ENCODE data around the gene PTGER1.
"Not testable (repeated sequence)": the region's sequence is repeated elsewhere in the genome, so short reads cannot be mapped to it uniquely, and the experiment has no call there.

PTGER1 gene

DNA sequence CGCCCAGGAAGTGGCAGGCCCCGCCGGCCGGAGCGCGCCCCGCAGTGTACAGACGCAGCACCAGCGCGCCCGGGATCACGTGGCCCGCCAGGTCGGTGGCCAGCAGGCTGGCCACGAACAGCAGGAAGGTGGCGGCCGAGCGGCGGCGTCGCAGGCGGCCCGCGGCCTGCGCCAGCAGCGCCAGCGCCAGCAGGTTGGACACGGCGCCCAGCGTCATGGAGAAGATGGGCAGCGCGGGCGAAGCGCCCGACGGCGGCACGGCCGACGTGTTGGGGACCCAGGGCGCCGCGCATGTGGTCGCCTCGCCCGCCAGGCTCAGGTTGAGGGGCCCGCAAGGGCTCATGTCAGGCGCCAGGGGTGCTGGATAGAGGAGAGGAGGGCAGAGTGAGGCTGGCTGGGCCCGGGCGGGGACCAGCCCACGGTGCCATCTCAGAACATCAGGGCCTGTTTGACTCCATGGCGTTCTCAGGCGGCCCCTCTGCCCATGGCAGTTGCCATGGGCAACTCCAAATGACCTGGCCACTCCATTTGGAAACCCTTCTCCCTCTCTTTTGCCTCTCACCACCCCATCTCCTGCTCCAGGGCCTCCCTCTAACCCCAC, 1.1 kb downstream of the PTGER1 start:
- no peak for DNase-seq (ENCODE audit: low read depth)

DNA sequence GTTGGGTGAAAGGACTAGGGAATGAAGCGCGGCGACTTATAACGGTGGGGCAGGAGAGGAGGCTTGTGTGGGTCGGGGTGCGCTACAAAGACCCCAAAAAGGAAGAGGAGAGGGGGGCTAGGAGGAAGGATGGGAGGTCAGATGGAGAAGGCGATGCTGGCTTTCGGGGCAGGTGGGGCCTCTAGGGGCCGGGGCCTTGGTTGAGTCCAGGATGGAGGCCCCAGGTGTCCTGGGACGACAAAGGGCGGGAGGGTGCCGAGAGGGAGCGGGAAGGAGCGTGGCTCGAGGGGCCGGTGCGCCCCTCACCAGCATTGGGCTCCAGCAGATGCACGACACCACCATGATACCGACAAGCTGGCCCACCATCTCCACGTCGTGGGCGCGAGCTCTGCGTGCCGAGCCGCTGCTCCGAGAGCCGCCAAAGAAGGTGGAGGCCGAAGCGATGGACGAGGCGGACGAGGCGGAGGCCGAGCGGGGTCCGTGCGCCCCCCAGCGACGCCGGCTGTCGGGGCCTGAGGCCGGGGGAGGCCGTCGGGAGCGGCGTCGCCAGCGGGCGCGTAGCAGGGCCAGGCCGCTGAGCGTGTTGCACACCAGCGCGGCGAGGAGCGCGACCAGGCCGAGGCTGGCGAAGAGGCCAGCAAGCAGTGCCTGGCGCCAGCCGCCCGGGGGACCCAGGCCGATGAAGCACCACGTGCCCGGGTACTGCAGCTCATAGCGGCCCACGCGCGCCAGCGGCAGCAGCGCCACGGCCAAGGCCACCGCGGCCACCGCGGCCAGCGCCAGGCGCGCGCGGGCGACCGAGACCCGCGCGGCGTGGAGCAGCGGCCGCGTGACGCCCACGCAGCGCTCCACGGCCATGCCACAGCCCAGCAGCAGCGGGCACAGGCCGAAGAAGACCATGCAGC, 1.8 kb downstream of the PTGER1 start:
- DNase-seq (ENCODE audit: low read depth): no peak

DNA sequence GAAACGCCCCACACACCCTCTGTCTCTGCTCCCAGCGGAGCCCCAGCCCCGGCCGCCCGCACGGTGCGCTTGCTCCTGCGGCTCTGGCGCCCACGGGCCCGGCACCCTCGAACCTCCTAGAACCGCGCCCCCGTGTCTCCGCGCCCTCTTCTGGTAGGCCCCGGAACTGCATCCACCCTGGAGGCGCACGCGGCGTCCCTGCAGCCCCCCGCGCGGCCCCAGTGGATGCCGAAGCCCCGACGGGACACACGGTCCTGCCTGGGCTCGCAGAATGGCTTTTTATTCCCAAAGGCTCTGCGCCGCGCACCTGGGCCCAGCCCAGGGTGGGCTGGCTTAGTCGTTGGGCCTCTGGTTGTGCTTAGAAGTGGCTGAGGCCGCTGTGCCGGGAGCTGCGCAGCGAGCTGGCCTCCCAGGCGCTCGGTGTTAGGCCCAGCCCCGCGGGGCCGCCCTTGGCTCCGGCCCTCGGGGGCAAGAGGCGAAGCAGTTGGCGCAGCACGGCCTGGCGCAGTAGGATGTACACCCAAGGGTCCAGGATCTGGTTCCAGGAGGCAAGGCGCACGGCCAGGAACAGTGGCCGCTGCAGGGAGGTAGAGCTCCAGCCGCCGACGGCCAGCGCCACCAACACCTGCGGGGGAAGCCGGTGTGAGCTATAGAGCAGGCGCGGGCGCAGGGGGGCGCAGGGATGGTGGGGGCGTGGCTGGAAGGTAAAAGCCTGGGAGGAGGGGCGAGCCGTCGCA, 2.8 kb downstream of the PTGER1 start:
- peak; percentile 77 for DNase-seq (ENCODE audit: low read depth)

GRCh38 chr19:14471436-14472187, 3.5 kb downstream of the PTGER1 start:
- DNase-seq (ENCODE audit: low read depth): no peak

DNA sequence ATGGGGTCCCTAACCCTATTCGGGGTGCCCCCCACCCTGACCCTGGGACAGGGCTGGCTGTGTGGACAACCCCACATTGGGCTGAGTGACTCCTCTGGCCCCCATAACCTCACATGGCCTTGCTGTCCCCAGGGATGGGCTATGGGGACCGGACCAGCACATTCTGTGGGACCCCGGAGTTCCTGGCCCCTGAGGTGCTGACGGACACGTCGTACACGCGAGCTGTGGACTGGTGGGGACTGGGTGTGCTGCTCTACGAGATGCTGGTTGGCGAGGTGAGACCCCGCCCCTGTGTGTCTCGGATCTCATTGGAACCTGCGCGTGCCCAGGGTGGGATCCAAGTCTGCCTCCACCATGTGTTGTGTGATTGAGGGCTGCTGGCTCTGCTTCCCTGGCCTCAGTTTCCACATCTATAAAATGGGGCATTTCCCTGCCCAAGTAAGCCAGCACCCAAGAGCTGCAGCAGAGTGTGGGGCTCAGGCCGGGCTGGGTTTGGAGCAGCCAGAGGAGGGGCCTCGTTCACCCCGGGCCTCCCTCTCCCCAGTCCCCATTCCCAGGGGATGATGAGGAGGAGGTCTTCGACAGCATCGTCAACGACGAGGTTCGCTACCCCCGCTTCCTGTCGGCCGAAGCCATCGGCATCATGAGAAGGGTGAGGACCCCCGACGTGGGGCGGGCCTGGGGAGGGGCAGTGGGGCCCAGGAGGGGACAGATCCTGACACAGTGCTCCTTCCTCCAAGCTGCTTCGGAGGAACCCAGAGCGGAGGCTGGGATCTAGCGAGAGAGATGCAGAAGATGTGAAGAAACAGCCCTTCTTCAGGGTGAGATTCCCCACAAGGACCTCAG, 4.9 kb downstream of the PTGER1 start:
- DNase-seq (ENCODE audit: low read depth): no peak

DNA sequence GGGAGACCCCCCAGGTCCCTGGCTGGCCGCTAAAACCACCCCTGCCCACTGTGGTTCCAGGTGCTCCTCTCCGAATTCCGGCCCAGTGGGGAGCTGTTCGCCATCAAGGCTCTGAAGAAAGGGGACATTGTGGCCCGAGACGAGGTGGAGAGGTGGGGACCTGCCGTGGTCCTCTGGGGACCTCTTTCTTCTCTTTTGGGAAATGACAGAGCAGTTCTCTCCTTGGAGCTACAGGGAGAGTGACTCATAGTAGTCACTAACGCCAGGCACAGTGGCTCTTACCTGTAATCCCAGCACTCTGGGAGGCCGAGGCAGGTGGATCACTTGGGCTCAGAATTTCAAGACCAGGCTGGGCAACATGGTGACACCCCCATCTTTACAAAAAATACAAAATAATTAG, 7.3 kb downstream of the PTGER1 start:
- DNase-seq (ENCODE audit: low read depth): no peak

DNA sequence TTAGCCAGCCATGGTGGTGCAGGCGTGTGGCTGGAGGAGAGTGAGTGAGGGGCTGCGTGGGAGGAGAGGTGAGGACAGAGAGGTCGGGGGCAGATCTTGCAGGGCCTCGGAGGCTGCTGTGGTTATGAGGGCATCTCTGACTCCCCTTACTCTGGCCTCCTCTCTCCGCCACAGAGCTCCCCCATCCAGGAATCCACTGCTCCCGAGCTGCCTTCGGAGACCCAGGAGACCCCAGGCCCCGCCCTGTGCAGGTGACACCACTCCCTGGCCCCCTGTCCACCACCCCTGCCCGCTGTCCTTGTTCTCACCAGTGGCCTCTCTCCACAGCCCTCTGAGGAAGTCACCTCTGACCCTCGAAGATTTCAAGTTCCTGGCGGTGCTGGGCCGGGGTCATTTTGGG, 7.8 kb downstream of the PTGER1 start:
- DNase-seq (ENCODE audit: low read depth): no peak

DNA sequence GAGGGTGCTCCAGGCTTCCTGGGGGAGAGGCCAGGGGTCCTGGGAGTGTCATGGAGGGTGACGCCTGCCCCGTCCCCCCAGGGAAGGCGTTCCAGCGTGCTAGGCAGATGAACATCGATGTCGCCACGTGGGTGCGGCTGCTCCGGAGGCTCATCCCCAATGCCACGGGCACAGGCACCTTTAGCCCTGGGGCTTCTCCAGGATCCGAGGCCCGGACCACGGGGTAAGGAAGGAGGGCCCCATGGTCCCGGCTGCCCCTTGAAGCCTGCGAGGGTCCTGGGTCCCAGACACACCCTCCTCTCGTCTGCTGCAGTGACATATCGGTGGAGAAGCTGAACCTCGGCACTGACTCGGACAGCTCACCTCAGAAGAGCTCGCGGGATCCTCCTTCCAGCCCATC, 11.4 kb downstream of the PTGER1 start:
- DNase-seq (ENCODE audit: low read depth): no peak

- not testable (repeated sequence) for DNase-seq (ENCODE audit: low read depth)
Observed at GRCh38 chr19:14462401-14462800, 12.8 kb downstream of the PTGER1 start.

- DNase-seq (ENCODE audit: low read depth): no peak
Observed at GRCh38 chr19:14460935-14461334, 14.2 kb downstream of the PTGER1 start.

- peak; percentile 27 for DNase-seq (ENCODE audit: low read depth)
Observed at GRCh38 chr19:14459703-14460102, 15.5 kb downstream of the PTGER1 start.

- not testable (repeated sequence) for DNase-seq (ENCODE audit: low read depth)
Observed at GRCh38 chr19:14452303-14452702, 22.9 kb downstream of the PTGER1 start.

DNA sequence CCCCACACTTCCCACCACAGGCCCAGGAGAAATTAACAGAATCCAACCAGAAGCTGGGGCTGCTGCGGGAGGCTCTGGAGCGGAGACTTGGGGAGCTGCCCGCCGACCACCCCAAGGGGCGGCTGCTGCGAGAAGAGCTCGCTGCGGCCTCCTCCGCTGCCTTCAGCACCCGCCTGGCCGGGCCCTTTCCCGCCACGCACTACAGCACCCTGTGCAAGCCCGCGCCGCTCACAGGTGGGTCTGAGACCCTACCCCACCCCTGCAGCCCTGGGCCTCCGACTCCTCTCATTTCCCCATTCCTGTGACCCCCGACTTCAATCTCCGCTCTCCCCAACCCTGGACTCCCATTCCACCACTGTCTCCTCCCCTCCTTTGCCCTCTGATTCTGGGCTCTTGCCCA, 24.3 kb downstream of the PTGER1 start:
- no peak for DNase-seq (ENCODE audit: low read depth)

- DNase-seq (ENCODE audit: low read depth): no peak
Observed at GRCh38 chr19:14450168-14450874, 24.8 kb downstream of the PTGER1 start.

DNA sequence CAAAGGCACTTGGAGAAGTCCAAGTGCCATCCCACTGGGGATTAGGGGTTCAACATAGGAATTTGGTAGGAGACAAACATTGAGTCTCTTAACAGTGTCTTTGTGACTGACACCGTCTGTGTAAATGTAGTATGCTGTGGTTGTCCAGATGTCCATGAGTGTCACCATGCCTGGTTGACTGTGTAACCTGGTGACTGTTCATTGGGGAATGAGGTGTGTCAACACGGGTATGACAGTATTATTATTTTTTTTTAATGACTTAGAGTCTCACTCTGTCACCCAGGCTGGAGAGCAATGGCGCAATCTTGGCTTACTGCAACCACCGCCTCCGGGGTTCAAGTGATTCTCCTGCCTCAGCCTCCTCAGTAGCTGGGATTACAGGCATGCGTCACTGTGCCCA, 25.8 kb downstream of the PTGER1 start:
- no peak for DNase-seq (ENCODE audit: low read depth)

GRCh38 chr19:14446336-14447036, 28.7 kb downstream of the PTGER1 start:
- DNase-seq (ENCODE audit: low read depth): no peak

GRCh38 chr19:14443632-14444216, 31.4 kb downstream of the PTGER1 start:
- no peak for DNase-seq (ENCODE audit: low read depth)

DNA sequence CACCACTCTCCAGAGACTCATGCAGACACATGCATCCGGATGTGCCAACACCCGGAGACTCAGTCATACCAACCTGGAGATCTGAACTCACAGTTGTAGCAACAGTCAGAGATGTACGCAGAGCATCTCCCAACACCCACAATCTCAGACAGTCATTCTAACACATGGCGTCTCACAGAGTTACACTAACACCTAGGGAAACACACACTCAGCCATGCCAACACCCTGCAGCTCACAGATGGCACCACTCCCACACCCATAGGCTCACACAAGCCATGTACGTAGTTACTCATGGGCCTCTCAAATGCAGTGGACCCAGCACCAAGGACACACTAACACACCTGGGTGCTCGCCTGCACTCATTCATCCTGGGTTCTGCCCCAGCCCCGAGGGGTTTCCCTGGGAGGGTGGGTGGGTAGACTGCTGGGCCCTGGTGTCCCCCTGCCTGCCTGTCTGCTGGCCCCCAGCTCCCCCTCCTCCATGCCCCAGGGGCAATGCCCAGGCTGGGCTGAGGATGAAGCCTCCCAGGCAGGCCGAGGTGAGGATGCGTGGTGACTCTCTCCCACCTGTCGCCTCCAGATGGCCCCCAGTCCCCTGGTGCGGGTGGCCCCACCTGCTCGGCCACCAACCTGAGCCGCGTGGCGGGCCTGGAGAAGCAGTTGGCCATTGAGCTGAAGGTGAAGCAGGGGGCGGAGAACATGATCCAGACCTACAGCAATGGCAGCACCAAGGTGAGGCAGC, 32.1 kb downstream of the PTGER1 start:
- DNase-seq (ENCODE audit: low read depth): no peak

Measured in stimulated activated CD8-positive, alpha-beta memory T cell treated with anti-CD3 and anti-CD28 coated beads, Interleukin-12 subunit alpha, Interleukin-12 subunit beta, amount 100 ng/mL, for 4 hours (primary cell).